ENCODE results near the gene STARD7. TPM values are rescaled to one million over a fixed set of nuclear protein-coding genes. Genes with fewer than 3 reads are reported as not detected.
"Not testable (repeated sequence)": the region's sequence is repeated elsewhere in the genome, so short reads cannot be mapped to it uniquely, and the experiment has no call there.

Gene STARD7
- total RNA-seq, 4 donors from 2014 or later: 69.4 to 92.4 (median 76.8) TPM

- no peak for TF ChIP-seq EP300 (IDR thresholded peaks at IDR 0.05)
- no peak for TF ChIP-seq POLR2AphosphoS5 (IDR thresholded peaks at IDR 0.05)
- TF ChIP-seq CTCF (IDR thresholded peaks at IDR 0.05): no peak
- TF ChIP-seq POLR2A (IDR thresholded peaks at IDR 0.05): no peak
- whole genome bisulfite sequencing: 73% methylated on average over 8 of the region's 10 CpGs
- H3K36me3 ChIP-seq: no peaks in the 10 kb centered on the region
- peak overlapping the region; percentile 69 for H3K4me3 ChIP-seq
- no peaks in the 10 kb centered on the region for H3K9me3 ChIP-seq
- peaks cover 56% of the 10 kb centered on the region for H3K4me1 ChIP-seq
- peak in 1 of 2 donors; percentile 44 for DNase-seq (ENCODE audit: low spot score in 2 of 2)
- H3K27ac ChIP-seq: no peak overlapping the region
- no peaks in the 10 kb centered on the region for H3K27me3 ChIP-seq
Measured at GRCh38 chr2:96143231-96143847, 65.3 kb downstream of the STARD7 start.

- DNase-seq (ENCODE audit: low spot score in 2 of 2): no peak
- no peak overlapping the region for H3K27ac ChIP-seq
- H3K27me3 ChIP-seq: no peaks in the 10 kb centered on the region
- no peak overlapping the region for H3K4me3 ChIP-seq
- H3K9me3 ChIP-seq: no peaks in the 10 kb centered on the region
- 83% methylated on average over 19 of the region's 26 CpGs for WGBS
- no peaks in the 10 kb centered on the region for H3K36me3 ChIP-seq
- peaks cover 53% of the 10 kb centered on the region for H3K4me1 ChIP-seq
- TF ChIP-seq EP300 (IDR thresholded peaks at IDR 0.05) (no peak), POLR2A (IDR thresholded peaks at IDR 0.05) (no peak), POLR2AphosphoS5 (IDR thresholded peaks at IDR 0.05) (no peak), CTCF (IDR thresholded peaks at IDR 0.05) (no peak)
Measured at GRCh38 chr2:96142217-96143113, 66.2 kb downstream of the STARD7 start.

- not testable (repeated sequence) for H3K27ac ChIP-seq; H3K9me3 ChIP-seq; H3K27me3 ChIP-seq; DNase-seq (ENCODE audit: low spot score in 2 of 2); H3K36me3 ChIP-seq; H3K4me3 ChIP-seq
- H3K4me1 ChIP-seq: peaks cover 45% of the 10 kb centered on the region
- WGBS: 97% methylated on average over 5 of the region's 5 CpGs
Measured at GRCh38 chr2:96141624-96141967, 67.0 kb downstream of the STARD7 start.

- Histone ChIP-seq H3K4me1 (peaks cover 39% of the 10 kb centered on the region), H3K4me3 (no peak overlapping the region), H3K9me3 (no peaks in the 10 kb centered on the region), H3K27ac (no peak overlapping the region), H3K36me3 (no peaks in the 10 kb centered on the region), H3K27me3 (no peaks in the 10 kb centered on the region)
- WGBS: 84% methylated on average over 5 of the region's 13 CpGs
- no peak for DNase-seq (ENCODE audit: low spot score in 2 of 2)
- TF ChIP-seq EP300 (IDR thresholded peaks at IDR 0.05): no peak
- no peak for TF ChIP-seq CTCF (IDR thresholded peaks at IDR 0.05)
- no peak for TF ChIP-seq POLR2AphosphoS5 (IDR thresholded peaks at IDR 0.05)
- no peak for TF ChIP-seq POLR2A (IDR thresholded peaks at IDR 0.05)
Measured at GRCh38 chr2:96140941-96141623, 67.5 kb downstream of the STARD7 start.

- no peak overlapping the region for H3K27ac ChIP-seq
- no peak overlapping the region for H3K4me3 ChIP-seq
- peaks cover 25% of the 10 kb centered on the region for H3K4me1 ChIP-seq
- H3K36me3 ChIP-seq: no peaks in the 10 kb centered on the region
- DNase-seq (ENCODE audit: low spot score in 2 of 2): no peak
- 74% methylated on average over 7 of the region's 7 CpGs for WGBS
- no peaks in the 10 kb centered on the region for H3K27me3 ChIP-seq
- H3K9me3 ChIP-seq: no peaks in the 10 kb centered on the region
- TF ChIP-seq EP300 (IDR thresholded peaks at IDR 0.05) (no peak), POLR2A (IDR thresholded peaks at IDR 0.05) (no peak), POLR2AphosphoS5 (IDR thresholded peaks at IDR 0.05) (no peak), CTCF (IDR thresholded peaks at IDR 0.05) (no peak)
Measured at GRCh38 chr2:96139181-96139758, 69.4 kb downstream of the STARD7 start.
